ENCODE measurements around the gene UTS2. TPM values are rescaled to one million over a fixed set of nuclear protein-coding genes. Genes with fewer than 3 reads are reported as not detected.

UTS2 gene
- total and polyA plus RNA-seq, 4 donors, result 0.28 TPM; not detected in 3

GRCh38 chr1:7826363-7826762 is 26.5 kb downstream of the UTS2 start:
- no peaks in the 10 kb centered on the region for H3K4me1 ChIP-seq (ENCODE audit: control insufficient read depth in 4 of 4, insufficient read depth in 4 of 4, low read length in 3 of 4)
- WGBS, result 90% methylated on average over 7 of the region's 7 CpGs
- H3K27ac ChIP-seq (ENCODE audit: low read depth in 1 of 2, low read length in 2 of 2), result no peak overlapping the region
- H3K9ac ChIP-seq (ENCODE audit: low read depth in 1 of 2, low read length in 2 of 2), result no peak overlapping the region
- H3K4me3 ChIP-seq (ENCODE audit: low read depth in 1 of 3, low read length in 3 of 3), result no peak overlapping the region
- no peaks in the 10 kb centered on the region for H3K27me3 ChIP-seq (ENCODE audit: control insufficient read depth in 4 of 4, insufficient read depth in 4 of 4, low read length in 3 of 4)
- no peak for DNase-seq (ENCODE audit: low spot score)
- TF ChIP-seq ATF3 (IDR thresholded peaks at IDR 0.05), result no peak
- no peaks in the 10 kb centered on the region for H3K9me3 ChIP-seq (ENCODE audit: control insufficient read depth in 4 of 4, low read length in 3 of 4)
- H3K36me3 ChIP-seq (ENCODE audit: control insufficient read depth in 4 of 4, insufficient read depth in 3 of 4, low read depth in 1 of 4, low read length in 3 of 4), result peaks cover 8 to 78% (median 74%) of the 10 kb centered on the region in 4 donors

GRCh38 chr1:7824701-7825100 is 28.2 kb downstream of the UTS2 start:
- H3K4me1 ChIP-seq (ENCODE audit: control insufficient read depth in 4 of 4, insufficient read depth in 4 of 4, low read length in 3 of 4), result no peaks in the 10 kb centered on the region
- 97% methylated on average over 8 of the region's 8 CpGs for WGBS

More at GRCh38 chr1:7824701-7825100, 28.2 kb downstream of the UTS2 start:
- no peaks in the 10 kb centered on the region for H3K27me3 ChIP-seq (ENCODE audit: control insufficient read depth in 4 of 4, insufficient read depth in 4 of 4, low read length in 3 of 4)
- no peaks in the 10 kb centered on the region for H3K9me3 ChIP-seq (ENCODE audit: control insufficient read depth in 4 of 4, low read length in 3 of 4)
- DNase-seq (ENCODE audit: low spot score), result no peak
- no peak overlapping the region for H3K9ac ChIP-seq (ENCODE audit: low read depth in 1 of 2, low read length in 2 of 2)
- H3K4me3 ChIP-seq (ENCODE audit: low read depth in 1 of 3, low read length in 3 of 3), result no peak overlapping the region
- H3K36me3 ChIP-seq (ENCODE audit: control insufficient read depth in 4 of 4, insufficient read depth in 3 of 4, low read depth in 1 of 4, low read length in 3 of 4), result peaks cover 11 to 84% (median 77%) of the 10 kb centered on the region in 4 donors
- TF ChIP-seq NR2F2 (IDR thresholded peaks at IDR 0.05) (no peak), REST (IDR thresholded peaks at IDR 0.05) (no peak), ATF3 (IDR thresholded peaks at IDR 0.05) (no peak), RAD21 (IDR thresholded peaks at IDR 0.05) (no peak), HNF4G (IDR thresholded peaks at IDR 0.05) (no peak), TAF1 (conservative IDR thresholded peaks at IDR 0.05) (no peak), JUND (IDR thresholded peaks at IDR 0.05) (no peak), ZBTB33 (IDR thresholded peaks at IDR 0.05) (no peak), FOXA2 (IDR thresholded peaks at IDR 0.05) (no peak), CTCF (IDR thresholded peaks at IDR 0.05; ENCODE audit: low read depth, low read length, missing input control) (no peak), FOXA1 (IDR thresholded peaks at IDR 0.05) (no peak), EGR1 (IDR thresholded peaks at IDR 0.05; ENCODE audit: low read depth in 2 of 2) (no peak), HNF4A (conservative IDR thresholded peaks at IDR 0.05) (no peak), MAX (IDR thresholded peaks at IDR 0.05) (no peak)
- no peak overlapping the region for H3K27ac ChIP-seq (ENCODE audit: low read depth in 1 of 2, low read length in 2 of 2)

Measured in liver (tissue), 9 donors.